NT2/D1 (cell line): ENCODE results near the gene MRPL14.

ENCODE experiments used
- SUZ12 ChIP-seq: IDR thresholded peaks from 2 replicates; pipeline ENCODE4 v1.6.1; 2011; ENCODE audit not compliant: insufficient read length, insufficient read depth; ENCODE audit errors: extremely low read depth
- YY1 ChIP-seq: IDR thresholded peaks from 2 replicates; pipeline ENCODE4 v1.6.1; 2011; ENCODE audit not compliant: insufficient read length, insufficient read depth
- ZNF274 ChIP-seq: IDR thresholded peaks from 2 replicates; pipeline ENCODE4 v1.6.1; 2011; ENCODE audit warnings: mild to moderate bottlenecking, low read depth, low read length

GRCh38 chr6:44152533-44152932 lies 25.3 kb upstream of the MRPL14 start:
- TF ChIP-seq YY1 (no peak), SUZ12 (no peak), ZNF274 (no peak)
